Measurements from ENCODE around the gene FMNL2. TPM values are rescaled to one million over a fixed set of nuclear protein-coding genes. Genes with fewer than 3 reads are reported as not detected.
"Not testable (repeated sequence)": the region's sequence is repeated elsewhere in the genome, so short reads cannot be mapped to it uniquely, and the experiment has no call there.

FMNL2 gene
- total RNA-seq, 1 donor from 2014 or later = 15.7 TPM

- no peaks in the 10 kb centered on the region for H3K27me3 ChIP-seq (ENCODE audit: control insufficient read depth in 3 of 3, insufficient read depth in 3 of 3, low read length in 3 of 3)
- no peak overlapping the region for H3K27ac ChIP-seq (ENCODE audit: low read depth, low read length)
- H3K9ac ChIP-seq (ENCODE audit: low read depth in 1 of 3, low read length in 3 of 3) = no peak overlapping the region
- no peaks in the 10 kb centered on the region for H3K36me3 ChIP-seq (ENCODE audit: control insufficient read depth in 3 of 3, insufficient read depth in 3 of 3, low read length in 3 of 3)
- H3K9me3 ChIP-seq (ENCODE audit: control insufficient read depth in 3 of 3, low read length in 3 of 3) = no peaks in the 10 kb centered on the region
- peaks cover 4 to 9% (median 9%) of the 10 kb centered on the region in 3 donors for H3K4me1 ChIP-seq (ENCODE audit: control insufficient read depth in 3 of 3, insufficient read depth in 3 of 3, low read length in 3 of 3)
- no peak overlapping the region for H3K4me3 ChIP-seq (ENCODE audit: low read length in 3 of 3)
These were observed 50.7 kb downstream of the FMNL2 start for GRCh38 chr2:152385650-152386049.

- Histone ChIP-seq H3K9me3 (ENCODE audit: control insufficient read depth in 3 of 3, low read length in 3 of 3) (no peaks in the 10 kb centered on the region), H3K9ac (ENCODE audit: low read depth in 1 of 3, low read length in 3 of 3) (no peak overlapping the region), H3K27ac (ENCODE audit: low read depth, low read length) (no peak overlapping the region), H3K4me3 (ENCODE audit: low read length in 3 of 3) (no peak overlapping the region), H3K36me3 (ENCODE audit: control insufficient read depth in 3 of 3, insufficient read depth in 3 of 3, low read length in 3 of 3) (no peaks in the 10 kb centered on the region), H3K4me1 (ENCODE audit: control insufficient read depth in 3 of 3, insufficient read depth in 3 of 3, low read length in 3 of 3) (peaks cover 4 to 9% (median 9%) of the 10 kb centered on the region in 3 donors), H3K27me3 (ENCODE audit: control insufficient read depth in 3 of 3, insufficient read depth in 3 of 3, low read length in 3 of 3) (no peaks in the 10 kb centered on the region)
These were observed 51.3 kb downstream of the FMNL2 start for GRCh38 chr2:152386266-152386665.

- Histone ChIP-seq H3K4me1 (ENCODE audit: control insufficient read depth in 3 of 3, insufficient read depth in 3 of 3, low read length in 3 of 3) (peaks cover 4 to 9% (median 9%) of the 10 kb centered on the region in 3 donors), H3K9me3 (ENCODE audit: control insufficient read depth in 3 of 3, low read length in 3 of 3) (no peaks in the 10 kb centered on the region), H3K36me3 (ENCODE audit: control insufficient read depth in 3 of 3, insufficient read depth in 3 of 3, low read length in 3 of 3) (no peaks in the 10 kb centered on the region), H3K9ac (ENCODE audit: low read depth in 1 of 3, low read length in 3 of 3) (no peak overlapping the region), H3K4me3 (ENCODE audit: low read length in 3 of 3) (no peak overlapping the region), H3K27ac (ENCODE audit: low read depth, low read length) (no peak overlapping the region), H3K27me3 (ENCODE audit: control insufficient read depth in 3 of 3, insufficient read depth in 3 of 3, low read length in 3 of 3) (no peaks in the 10 kb centered on the region)
These were observed 52.1 kb downstream of the FMNL2 start for GRCh38 chr2:152387041-152387440.

- H3K27ac ChIP-seq (ENCODE audit: low read depth, low read length); H3K4me3 ChIP-seq (ENCODE audit: low read length in 3 of 3); H3K9me3 ChIP-seq (ENCODE audit: control insufficient read depth in 3 of 3, low read length in 3 of 3); H3K4me1 ChIP-seq (ENCODE audit: control insufficient read depth in 3 of 3, insufficient read depth in 3 of 3, low read length in 3 of 3); H3K36me3 ChIP-seq (ENCODE audit: control insufficient read depth in 3 of 3, insufficient read depth in 3 of 3, low read length in 3 of 3); H3K9ac ChIP-seq (ENCODE audit: low read depth in 1 of 3, low read length in 3 of 3); H3K27me3 ChIP-seq (ENCODE audit: control insufficient read depth in 3 of 3, insufficient read depth in 3 of 3, low read length in 3 of 3): not testable (repeated sequence)
These were observed 53.3 kb downstream of the FMNL2 start for GRCh38 chr2:152388269-152388668.

- no peak overlapping the region for H3K4me3 ChIP-seq (ENCODE audit: low read length in 3 of 3)
- H3K36me3 ChIP-seq (ENCODE audit: control insufficient read depth in 3 of 3, insufficient read depth in 3 of 3, low read length in 3 of 3) = no peaks in the 10 kb centered on the region
- H3K4me1 ChIP-seq (ENCODE audit: control insufficient read depth in 3 of 3, insufficient read depth in 3 of 3, low read length in 3 of 3) = peaks cover 4 to 9% (median 9%) of the 10 kb centered on the region in 3 donors
- H3K9me3 ChIP-seq (ENCODE audit: control insufficient read depth in 3 of 3, low read length in 3 of 3) = no peaks in the 10 kb centered on the region
- H3K27ac ChIP-seq (ENCODE audit: low read depth, low read length) = no peak overlapping the region
- no peaks in the 10 kb centered on the region for H3K27me3 ChIP-seq (ENCODE audit: control insufficient read depth in 3 of 3, insufficient read depth in 3 of 3, low read length in 3 of 3)
- no peak overlapping the region for H3K9ac ChIP-seq (ENCODE audit: low read depth in 1 of 3, low read length in 3 of 3)
These were observed 54.5 kb downstream of the FMNL2 start for GRCh38 chr2:152389483-152389882.

- Histone ChIP-seq H3K27ac (ENCODE audit: low read depth, low read length) (no peak overlapping the region), H3K27me3 (ENCODE audit: control insufficient read depth in 3 of 3, insufficient read depth in 3 of 3, low read length in 3 of 3) (no peaks in the 10 kb centered on the region), H3K4me1 (ENCODE audit: control insufficient read depth in 3 of 3, insufficient read depth in 3 of 3, low read length in 3 of 3) (peaks cover 3 to 7% (median 3%) of the 10 kb centered on the region in 3 donors), H3K9me3 (ENCODE audit: control insufficient read depth in 3 of 3, low read length in 3 of 3) (no peaks in the 10 kb centered on the region), H3K36me3 (ENCODE audit: control insufficient read depth in 3 of 3, insufficient read depth in 3 of 3, low read length in 3 of 3) (no peaks in the 10 kb centered on the region), H3K9ac (ENCODE audit: low read depth in 1 of 3, low read length in 3 of 3) (no peak overlapping the region), H3K4me3 (ENCODE audit: low read length in 3 of 3) (no peak overlapping the region)
These were observed 55.9 kb downstream of the FMNL2 start for GRCh38 chr2:152390837-152391236.

- no peaks in the 10 kb centered on the region for H3K27me3 ChIP-seq (ENCODE audit: control insufficient read depth in 3 of 3, insufficient read depth in 3 of 3, low read length in 3 of 3)
- no peaks in the 10 kb centered on the region for H3K9me3 ChIP-seq (ENCODE audit: control insufficient read depth in 3 of 3, low read length in 3 of 3)
- no peak overlapping the region for H3K4me3 ChIP-seq (ENCODE audit: low read length in 3 of 3)
- H3K9ac ChIP-seq (ENCODE audit: low read depth in 1 of 3, low read length in 3 of 3) = no peak overlapping the region
- H3K27ac ChIP-seq (ENCODE audit: low read depth, low read length) = no peak overlapping the region
- no peaks in the 10 kb centered on the region for H3K36me3 ChIP-seq (ENCODE audit: control insufficient read depth in 3 of 3, insufficient read depth in 3 of 3, low read length in 3 of 3)
- H3K4me1 ChIP-seq (ENCODE audit: control insufficient read depth in 3 of 3, insufficient read depth in 3 of 3, low read length in 3 of 3) = peaks cover 2 to 8% (median 5%) of the 10 kb centered on the region in 3 donors
These were observed 56.3 kb downstream of the FMNL2 start for GRCh38 chr2:152391318-152391717.

GRCh38 chr2:152393377-152393776 lies 58.4 kb downstream of the FMNL2 start:
- Histone ChIP-seq H3K9ac (ENCODE audit: low read depth in 1 of 3, low read length in 3 of 3) (no peak overlapping the region), H3K36me3 (ENCODE audit: control insufficient read depth in 3 of 3, insufficient read depth in 3 of 3, low read length in 3 of 3) (no peaks in the 10 kb centered on the region), H3K4me3 (ENCODE audit: low read length in 3 of 3) (no peak overlapping the region), H3K27ac (ENCODE audit: low read depth, low read length) (no peak overlapping the region), H3K4me1 (ENCODE audit: control insufficient read depth in 3 of 3, insufficient read depth in 3 of 3, low read length in 3 of 3) (peaks cover 6 to 9% (median 8%) of the 10 kb centered on the region in 3 donors), H3K27me3 (ENCODE audit: control insufficient read depth in 3 of 3, insufficient read depth in 3 of 3, low read length in 3 of 3) (no peaks in the 10 kb centered on the region), H3K9me3 (ENCODE audit: control insufficient read depth in 3 of 3, low read length in 3 of 3) (no peaks in the 10 kb centered on the region)

- Histone ChIP-seq H3K9me3 (ENCODE audit: control insufficient read depth in 3 of 3, low read length in 3 of 3) (no peaks in the 10 kb centered on the region), H3K4me1 (ENCODE audit: control insufficient read depth in 3 of 3, insufficient read depth in 3 of 3, low read length in 3 of 3) (peaks cover 14 to 16% (median 15%) of the 10 kb centered on the region in 3 donors), H3K27ac (ENCODE audit: low read depth, low read length) (no peak overlapping the region)
These were observed 59.4 kb downstream of the FMNL2 start for GRCh38 chr2:152394326-152394725.

GRCh38 chr2:152395103-152395502 lies 60.1 kb downstream of the FMNL2 start:
- Histone ChIP-seq H3K36me3 (ENCODE audit: control insufficient read depth in 3 of 3, insufficient read depth in 3 of 3, low read length in 3 of 3) (no peaks in the 10 kb centered on the region), H3K9me3 (ENCODE audit: control insufficient read depth in 3 of 3, low read length in 3 of 3) (no peaks in the 10 kb centered on the region), H3K9ac (ENCODE audit: low read depth in 1 of 3, low read length in 3 of 3) (no peak overlapping the region), H3K27me3 (ENCODE audit: control insufficient read depth in 3 of 3, insufficient read depth in 3 of 3, low read length in 3 of 3) (no peaks in the 10 kb centered on the region), H3K4me3 (ENCODE audit: low read length in 3 of 3) (no peak overlapping the region), H3K27ac (ENCODE audit: low read depth, low read length) (peak overlapping the region; percentile 0), H3K4me1 (ENCODE audit: control insufficient read depth in 3 of 3, insufficient read depth in 3 of 3, low read length in 3 of 3) (peaks cover 14 to 16% (median 15%) of the 10 kb centered on the region in 3 donors)

More at GRCh38 chr2:152394326-152394725, 59.4 kb downstream of the FMNL2 start:
- no peak overlapping the region for H3K4me3 ChIP-seq (ENCODE audit: low read length in 3 of 3)
- H3K27me3 ChIP-seq (ENCODE audit: control insufficient read depth in 3 of 3, insufficient read depth in 3 of 3, low read length in 3 of 3) = no peaks in the 10 kb centered on the region
- no peaks in the 10 kb centered on the region for H3K36me3 ChIP-seq (ENCODE audit: control insufficient read depth in 3 of 3, insufficient read depth in 3 of 3, low read length in 3 of 3)
- H3K9ac ChIP-seq (ENCODE audit: low read depth in 1 of 3, low read length in 3 of 3) = no peak overlapping the region

Measured in skeletal muscle tissue (tissue), 4 donors.